ENCODE measurements around the gene TBX10. TPM values are rescaled to one million over a fixed set of nuclear protein-coding genes. Genes with fewer than 3 reads are reported as not detected.
"Not testable (repeated sequence)": the region's sequence is repeated elsewhere in the genome, so short reads cannot be mapped to it uniquely, and the experiment has no call there.

TBX10 gene
- total RNA-seq, 4 donors from 2014 or later = not detected

- WGBS, 2 donors = 38 to 53% methylated on average over 9 to 22 of the region's 25 CpGs
- DNase-seq (ENCODE audit: low spot score in 2 of 2) = no peak
These were observed 10.7 kb downstream of the TBX10 start for GRCh38 chr11:67628710-67629385.

GRCh38 chr11:67627812-67628624 is 11.5 kb downstream of the TBX10 start:
- Histone ChIP-seq H3K4me1 (peaks cover 0 to 23% (median 10%) of the 10 kb centered on the region in 4 donors), H3K36me3 (peaks cover 0 to 8% (median 0%) of the 10 kb centered on the region in 3 donors), H3K4me3 (no peak overlapping the region), H3K9me3 (no peaks in the 10 kb centered on the region), H3K27ac (peak overlapping the region in 1 of 4 donors; percentile 97), H3K27me3 (no peaks in the 10 kb centered on the region)
- WGBS, 2 donors = 82 to 90% methylated on average over 12 to 13 of the region's 15 CpGs
- DNase-seq (ENCODE audit: low spot score in 2 of 2) = no peak
- TF ChIP-seq CTCF (IDR thresholded peaks at IDR 0.05) = no peak
- no peak for TF ChIP-seq EP300 (IDR thresholded peaks at IDR 0.05)
- no peak for TF ChIP-seq POLR2A (IDR thresholded peaks at IDR 0.05)

More at GRCh38 chr11:67628710-67629385, 10.7 kb downstream of the TBX10 start:
- Histone ChIP-seq H3K9me3 (no peaks in the 10 kb centered on the region), H3K27me3 (no peaks in the 10 kb centered on the region), H3K4me3 (peak overlapping the region; percentile 34 to 87 (median 72)), H3K4me1 (peaks cover 0 to 23% (median 10%) of the 10 kb centered on the region in 4 donors), H3K36me3 (peaks cover 0 to 8% (median 0%) of the 10 kb centered on the region in 3 donors), H3K27ac (peak overlapping the region; percentile 85 to 97 (median 96))
- TF ChIP-seq EP300 (IDR thresholded peaks at IDR 0.05) (no peak), POLR2A (IDR thresholded peaks at IDR 0.05) (no peak), CTCF (IDR thresholded peaks at IDR 0.05) (no peak)

GRCh38 chr11:67627441-67627811 is 12.1 kb downstream of the TBX10 start:
- Histone ChIP-seq H3K4me3 (no peak overlapping the region), H3K27ac (no peak overlapping the region), H3K36me3 (peaks cover 0 to 8% (median 0%) of the 10 kb centered on the region in 3 donors), H3K9me3 (no peaks in the 10 kb centered on the region), H3K4me1 (peaks cover 0 to 23% (median 10%) of the 10 kb centered on the region in 4 donors), H3K27me3 (no peaks in the 10 kb centered on the region)
- 88 to 93% methylated on average over 5 to 6 of the region's 6 CpGs for WGBS, 2 donors
- DNase-seq (ENCODE audit: low spot score in 2 of 2) = no peak
- TF ChIP-seq EP300 (IDR thresholded peaks at IDR 0.05) (no peak), POLR2A (IDR thresholded peaks at IDR 0.05) (no peak), CTCF (IDR thresholded peaks at IDR 0.05) (no peak)

- Histone ChIP-seq H3K9me3 (no peaks in the 10 kb centered on the region), H3K27me3 (no peaks in the 10 kb centered on the region), H3K4me1 (peaks cover 0 to 23% (median 10%) of the 10 kb centered on the region in 4 donors), H3K27ac (no peak overlapping the region), H3K36me3 (peaks cover 0 to 8% (median 0%) of the 10 kb centered on the region in 3 donors), H3K4me3 (no peak overlapping the region)
- TF ChIP-seq CTCF (IDR thresholded peaks at IDR 0.05) (no peak), POLR2A (IDR thresholded peaks at IDR 0.05) (no peak), EP300 (IDR thresholded peaks at IDR 0.05) (no peak)
- 88 to 90% methylated on average over 10 of the region's 10 CpGs for WGBS, 2 donors
- no peak for DNase-seq (ENCODE audit: low spot score in 2 of 2)
These were observed 12.6 kb downstream of the TBX10 start for GRCh38 chr11:67626970-67627369.

GRCh38 chr11:67626131-67626833 is 13.3 kb downstream of the TBX10 start:
- not testable (repeated sequence) for H3K36me3 ChIP-seq; H3K4me3 ChIP-seq; DNase-seq (ENCODE audit: low spot score in 2 of 2); H3K27me3 ChIP-seq; H3K27ac ChIP-seq; H3K9me3 ChIP-seq
- H3K4me1 ChIP-seq = peaks cover 0 to 20% (median 10%) of the 10 kb centered on the region in 4 donors
- WGBS, 2 donors = 80 to 84% methylated on average over 10 of the region's 10 CpGs

- DNase-seq (ENCODE audit: low spot score in 2 of 2); H3K36me3 ChIP-seq; H3K27ac ChIP-seq; H3K4me3 ChIP-seq; H3K27me3 ChIP-seq; H3K9me3 ChIP-seq; H3K4me1 ChIP-seq: not testable (repeated sequence)
- 86% methylated on average over 1 of the region's 1 CpG for WGBS, 2 donors
These were observed 15.8 kb downstream of the TBX10 start for GRCh38 chr11:67623795-67624194.

GRCh38 chr11:67622905-67623304 is 16.7 kb downstream of the TBX10 start:
- H3K9me3 ChIP-seq; H3K27me3 ChIP-seq; H3K4me3 ChIP-seq; H3K4me1 ChIP-seq; H3K27ac ChIP-seq; H3K36me3 ChIP-seq; DNase-seq (ENCODE audit: low spot score in 2 of 2): not testable (repeated sequence)
- WGBS, 2 donors = 59 to 71% methylated on average over 6 to 7 of the region's 7 CpGs

- 53 to 64% methylated on average over 3 of the region's 3 CpGs for WGBS, 2 donors
These were observed 17.6 kb downstream of the TBX10 start for GRCh38 chr11:67621928-67622327.

More at GRCh38 chr11:67621928-67622327, 17.6 kb downstream of the TBX10 start:
- DNase-seq (ENCODE audit: low spot score in 2 of 2); H3K4me1 ChIP-seq; H3K36me3 ChIP-seq; H3K9me3 ChIP-seq; H3K27ac ChIP-seq; H3K27me3 ChIP-seq; H3K4me3 ChIP-seq: not testable (repeated sequence)

Measured in tibial nerve (tissue), 4 donors.